HepG2 (cell line): ENCODE data around the gene ATAD3A. TPM values are rescaled to one million over a fixed set of nuclear protein-coding genes. Genes with fewer than 3 reads are reported as not detected.

ENCODE experiments used
- AHDC1 ChIP-seq: sonication (generic); formaldehyde crosslinking; IDR thresholded peaks from 2 replicates; pipeline ENCODE4 v1.5.1; 2020; ENCODE audit warnings: mild to moderate bottlenecking, missing genetic modification reagents, borderline replicate concordance
- EHMT2 ChIP-seq: fragments of 200-600 bp; sonication (generic); IDR thresholded peaks from 2 replicates; pipeline ENCODE4 v1.7.0; 2017; ENCODE audit warnings: antibody characterized with exemption, low read depth, low read length, borderline replicate concordance
- FOXA3 ChIP-seq: IDR thresholded peaks from 2 replicates; pipeline ENCODE4 v1.6.1; 2016; ENCODE audit warnings: missing genetic modification reagents, missing compliant biosample characterization
- GLMP ChIP-seq: sonication (generic); formaldehyde crosslinking; IDR thresholded peaks from 2 replicates; pipeline ENCODE4 v1.9.0; 2021; ENCODE audit warnings: missing genetic modification reagents, mild to moderate bottlenecking, borderline replicate concordance
- HNF4G ChIP-seq, 2 experiments: sonication (generic) in 1 of 2; formaldehyde crosslinking in 1 of 2; IDR thresholded peaks; 2 replicates each; pipeline versions ENCODE4 v1.4.0 to v1.6.1; 2011 to 2020; ENCODE audit warnings: borderline replicate concordance in 2 of 2, low read depth in 2 of 2, mild to moderate bottlenecking in 2 of 2, low read length in 1 of 2, missing genetic modification reagents in 1 of 2, moderate library complexity in 1 of 2
- MYC ChIP-seq: sonication (generic); formaldehyde crosslinking; IDR thresholded peaks from 2 replicates; pipeline ENCODE4 v1.9.0; 2021; ENCODE audit warnings: missing genetic modification reagents, borderline replicate concordance
- PHB2 ChIP-seq: fragments of 450-650 bp; IDR thresholded peaks from 2 replicates; pipeline ENCODE4 v1.6.1; 2018; ENCODE audit not compliant: partially characterized antibody
- PRDM15 ChIP-seq: sonication (generic); formaldehyde crosslinking; IDR thresholded peaks from 2 replicates; pipeline ENCODE4 v1.4.0; 2020; ENCODE audit warnings: missing genetic modification reagents
- TBL1XR1 ChIP-seq: fragments of 150-350 bp; IDR thresholded peaks from 2 replicates; pipeline ENCODE4 v1.6.1; 2014; ENCODE audit warnings: borderline replicate concordance, low read length; ENCODE audit not compliant: partially characterized antibody
- TBP ChIP-seq: sonication (generic); formaldehyde crosslinking; IDR thresholded peaks from 2 replicates; pipeline ENCODE4 v1.5.0; 2020; ENCODE audit warnings: missing genetic modification reagents
- TBX3 ChIP-seq: fragments of 450-650 bp; IDR thresholded peaks from 2 replicates; pipeline ENCODE4 v1.6.1; 2017; ENCODE audit warnings: antibody characterized with exemption, mild to moderate bottlenecking, inconsistent platforms, borderline replicate concordance
- TEF ChIP-seq: sonication (generic); formaldehyde crosslinking; IDR thresholded peaks from 2 replicates; pipeline ENCODE4 v1.5.0; 2020; ENCODE audit warnings: missing genetic modification reagents
- ZNF230 ChIP-seq: sonication (generic); formaldehyde crosslinking; IDR thresholded peaks from 2 replicates; pipeline ENCODE4 v1.4.0; 2020; ENCODE audit warnings: mild to moderate bottlenecking, missing genetic modification reagents
- ZNF501 ChIP-seq: sonication (generic); formaldehyde crosslinking; IDR thresholded peaks from 2 replicates; pipeline ENCODE4 v1.5.1; 2020; ENCODE audit warnings: mild to moderate bottlenecking, moderate library complexity, missing genetic modification reagents
- ZNF674 ChIP-seq: sonication (generic); formaldehyde crosslinking; IDR thresholded peaks from 2 replicates; pipeline ENCODE4 v1.5.0; 2020; ENCODE audit warnings: low read depth, mild to moderate bottlenecking, missing genetic modification reagents
- ZNF740 ChIP-seq: sonication (generic); formaldehyde crosslinking; IDR thresholded peaks from 2 replicates; pipeline ENCODE4 v1.4.0; 2020; ENCODE audit warnings: missing genetic modification reagents
- polyA plus RNA-seq, 8 experiments: library from polyadenylated mRNA; depleted of rRNA in 3 of 8; stranded (reverse) in 7 of 8; unstranded in 1 of 8; fragments of >200 nt; fragmentation: Illumina TruSeq in 4 of 8; extraction: Trizol in 4 of 8; gene quantifications; 2 replicates each; pipeline versions ENCODE4 v1.2.1 to v1.2.3, GENCODE V29; 2011 to 2016; ENCODE audit warnings: low read depth in 4 of 8, missing spikeins in 1 of 8, mixed read lengths in 1 of 8; ENCODE audit not compliant: insufficient read depth in 1 of 8
- total RNA-seq, 5 experiments: library from RNA; depleted of rRNA; stranded (reverse); fragments of >200 nt; fragmentation: Illumina TruSeq; extraction: Trizol; gene quantifications; 2 replicates each; pipeline ENCODE4 v1.2.3, GENCODE V29; 2016; ENCODE audit warnings: low read depth in 1 of 5

ATAD3A gene
- total and polyA plus RNA-seq, 2 of the 13 experiments (the other 11 are each of a cell fraction or from before 2014, with no cell fraction given), result 10.6 to 49.0 TPM

GRCh38 chr1:1573843-1574720, 62.1 kb downstream of the ATAD3A start (continued):
- TF ChIP-seq AHDC1 (CRISPR knock-in tag) (0 out of 2 replicates have a peak, but pooled peaks have one; percentile 26), PRDM15 (no peak), ZNF674 (0 out of 2 replicates have a peak, but pooled peaks have one; percentile 16), MYC (CRISPR knock-in tag) (peak; percentile 58; the same call in 1 of the 2 replicates), ZNF230 (CRISPR knock-in tag) (no peak), PHB2 (no peak), TEF (CRISPR knock-in tag) (no peak), GLMP (CRISPR knock-in tag) (no peak), ZNF501 (CRISPR knock-in tag) (no peak), ZNF740 (CRISPR knock-in tag) (no peak), TBX3 (no peak), TBP (CRISPR knock-in tag) (no peak), HNF4G (IDR thresholded peaks at IDR 0.05; ENCODE audit: borderline replicate concordance, low read depth, low read length) (no peak), HNF4G (CRISPR knock-in tag; IDR thresholded peaks at IDR 0.05; ENCODE audit: borderline replicate concordance, low read depth) (no peak), FOXA3 (no peak), EHMT2 (no peak), TBL1XR1 (no peak)
